ENCODE data around the gene GPR108. TPM values are rescaled to one million over a fixed set of nuclear protein-coding genes. Genes with fewer than 3 reads are reported as not detected.

The GPR108 gene
- polyA plus RNA-seq, 1 donor from 2014 or later: 24.6 TPM

DNA sequence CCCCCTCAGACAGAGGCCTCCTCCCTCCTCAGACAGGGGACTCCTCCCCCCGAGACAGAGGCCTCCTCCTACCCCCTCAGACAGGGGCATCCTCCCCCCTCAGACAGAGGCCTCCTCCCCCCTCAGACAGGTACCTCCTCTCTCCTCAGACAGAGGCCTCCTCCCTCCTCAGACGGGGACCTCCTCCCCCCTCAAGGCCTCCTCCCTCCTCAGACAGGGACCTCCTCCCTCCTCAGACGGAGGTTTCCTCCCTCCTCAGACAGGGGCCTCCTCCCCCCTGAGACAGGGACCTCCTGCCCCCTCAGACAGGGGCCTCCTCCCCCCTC lies 30.8 kb downstream of the GPR108 start:
- Histone ChIP-seq H3K4me2 (ENCODE audit: low read length) (no peak overlapping the region), H3K9me2 (ENCODE audit: insufficient read depth, low read length) (no peaks in the 10 kb centered on the region), H3K27ac (ENCODE audit: low read length) (no peak overlapping the region), H3K79me2 (replicated peaks; ENCODE audit: insufficient read depth, low read length) (no peaks in the 10 kb centered on the region), H3K9ac (ENCODE audit: low read length) (no peak overlapping the region), H3K36me3 (ENCODE audit: insufficient read depth, low read length) (no peaks in the 10 kb centered on the region), H3K27me3 (ENCODE audit: insufficient read depth, low read depth, low read length) (peaks cover 26% of the 10 kb centered on the region), H3F3A (ENCODE audit: insufficient read depth, low read length, poor library complexity, severe bottlenecking) (no peaks in the 10 kb centered on the region), H3K4me3 (ENCODE audit: low read length) (no peak overlapping the region), H4K20me1 (ENCODE audit: insufficient read depth) (no peaks in the 10 kb centered on the region), H3K9me3 (ENCODE audit: low read length) (no peaks in the 10 kb centered on the region), H2AFZ (ENCODE audit: low read depth, low read length) (no peak overlapping the region)
- TF ChIP-seq SMC3 (conservative IDR thresholded peaks at IDR 0.05; ENCODE audit: poor library complexity) (no peak), RAD21 (conservative IDR thresholded peaks at IDR 0.05) (no peak), REST (IDR thresholded peaks at IDR 0.05; ENCODE audit: borderline replicate concordance) (no peak), MXI1 (conservative IDR thresholded peaks at IDR 0.05; ENCODE audit: poor library complexity, severe bottlenecking) (no peak), EP300 (conservative IDR thresholded peaks at IDR 0.05; ENCODE audit: poor library complexity, severe bottlenecking) (no peak), POLR2AphosphoS5 (IDR thresholded peaks at IDR 0.05) (no peak), EZH2 (IDR thresholded peaks at IDR 0.05; ENCODE audit: borderline replicate concordance, insufficient read depth, low read length, poor library complexity, severe bottlenecking) (no peak), TAF1 (IDR thresholded peaks at IDR 0.05; ENCODE audit: low read depth) (no peak)
- TF ChIP-seq, protein P1, sequence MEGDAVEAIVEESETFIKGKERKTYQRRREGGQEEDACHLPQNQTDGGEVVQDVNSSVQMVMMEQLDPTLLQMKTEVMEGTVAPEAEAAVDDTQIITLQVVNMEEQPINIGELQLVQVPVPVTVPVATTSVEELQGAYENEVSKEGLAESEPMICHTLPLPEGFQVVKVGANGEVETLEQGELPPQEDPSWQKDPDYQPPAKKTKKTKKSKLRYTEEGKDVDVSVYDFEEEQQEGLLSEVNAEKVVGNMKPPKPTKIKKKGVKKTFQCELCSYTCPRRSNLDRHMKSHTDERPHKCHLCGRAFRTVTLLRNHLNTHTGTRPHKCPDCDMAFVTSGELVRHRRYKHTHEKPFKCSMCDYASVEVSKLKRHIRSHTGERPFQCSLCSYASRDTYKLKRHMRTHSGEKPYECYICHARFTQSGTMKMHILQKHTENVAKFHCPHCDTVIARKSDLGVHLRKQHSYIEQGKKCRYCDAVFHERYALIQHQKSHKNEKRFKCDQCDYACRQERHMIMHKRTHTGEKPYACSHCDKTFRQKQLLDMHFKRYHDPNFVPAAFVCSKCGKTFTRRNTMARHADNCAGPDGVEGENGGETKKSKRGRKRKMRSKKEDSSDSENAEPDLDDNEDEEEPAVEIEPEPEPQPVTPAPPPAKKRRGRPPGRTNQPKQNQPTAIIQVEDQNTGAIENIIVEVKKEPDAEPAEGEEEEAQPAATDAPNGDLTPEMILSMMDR (IDR thresholded peaks at IDR 0.05; ENCODE audit: poor library complexity, severe bottlenecking): no peak

- no peaks in the 10 kb centered on the region for H3K36me3 ChIP-seq (ENCODE audit: insufficient read depth, low read length)
- no peaks in the 10 kb centered on the region for H3F3A ChIP-seq (ENCODE audit: insufficient read depth, low read length, poor library complexity, severe bottlenecking)
Measured at GRCh38 chr19:6705931-6706632, 31.3 kb downstream of the GPR108 start.

More at GRCh38 chr19:6705931-6706632, 31.3 kb downstream of the GPR108 start:
- Histone ChIP-seq H3K9me3 (ENCODE audit: low read length) (no peaks in the 10 kb centered on the region), H3K79me2 (replicated peaks; ENCODE audit: insufficient read depth, low read length) (no peaks in the 10 kb centered on the region), H2AFZ (ENCODE audit: low read depth, low read length) (no peak overlapping the region), H3K9me2 (ENCODE audit: insufficient read depth, low read length) (no peaks in the 10 kb centered on the region), H3K27me3 (ENCODE audit: insufficient read depth, low read depth, low read length) (peaks cover 21% of the 10 kb centered on the region), H3K4me3 (ENCODE audit: low read length) (no peak overlapping the region), H4K20me1 (ENCODE audit: insufficient read depth) (no peaks in the 10 kb centered on the region), H3K9ac (ENCODE audit: low read length) (no peak overlapping the region), H3K4me2 (ENCODE audit: low read length) (no peak overlapping the region), H3K27ac (ENCODE audit: low read length) (no peak overlapping the region)
- TF ChIP-seq SMC3 (conservative IDR thresholded peaks at IDR 0.05; ENCODE audit: poor library complexity): no peak
- no peak for TF ChIP-seq TAF1 (IDR thresholded peaks at IDR 0.05; ENCODE audit: low read depth)
- TF ChIP-seq RAD21 (conservative IDR thresholded peaks at IDR 0.05): no peak
- TF ChIP-seq REST (IDR thresholded peaks at IDR 0.05; ENCODE audit: borderline replicate concordance): no peak
- TF ChIP-seq EZH2 (IDR thresholded peaks at IDR 0.05; ENCODE audit: borderline replicate concordance, insufficient read depth, low read length, poor library complexity, severe bottlenecking): no peak
- TF ChIP-seq, protein P1 (IDR thresholded peaks at IDR 0.05; ENCODE audit: poor library complexity, severe bottlenecking): no peak
- TF ChIP-seq POLR2AphosphoS5 (IDR thresholded peaks at IDR 0.05): no peak
- TF ChIP-seq MXI1 (conservative IDR thresholded peaks at IDR 0.05; ENCODE audit: poor library complexity, severe bottlenecking): no peak
- no peak for TF ChIP-seq EP300 (conservative IDR thresholded peaks at IDR 0.05; ENCODE audit: poor library complexity, severe bottlenecking)
